Measurements from ENCODE around the gene STOML1.

The STOML1 gene

DNA sequence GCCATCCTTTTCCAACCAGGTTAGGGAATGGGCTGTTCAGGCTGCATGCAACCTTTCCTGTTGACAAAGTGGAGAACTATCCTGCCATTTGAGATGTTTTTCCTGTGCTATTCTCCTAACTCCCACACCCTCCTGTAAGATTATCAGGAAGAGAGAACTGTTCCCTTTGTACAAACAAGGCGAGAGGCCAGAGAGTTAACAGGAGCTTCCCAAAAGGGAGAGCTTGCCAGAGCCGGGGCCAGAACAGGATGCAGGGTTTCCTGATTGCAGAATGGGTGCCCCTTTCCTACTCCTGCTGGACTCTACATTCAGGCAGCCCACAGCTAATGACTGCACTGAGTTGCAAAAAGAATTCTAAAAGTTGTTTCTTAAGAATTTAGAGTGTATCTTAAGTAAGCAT, 19.5 kb upstream of the STOML1 start:
- H3K9me3 ChIP-seq (ENCODE audit: low read length) = no peaks in the 10 kb centered on the region
- H3F3A ChIP-seq (ENCODE audit: insufficient read depth, low read length) = no peaks in the 10 kb centered on the region
- H3K9me2 ChIP-seq (ENCODE audit: low read depth, low read length) = no peaks in the 10 kb centered on the region
- no peak overlapping the region for H3K27ac ChIP-seq (ENCODE audit: low read depth, low read length, poor library complexity, severe bottlenecking)
- H3K4me2 ChIP-seq (ENCODE audit: low read length) = no peak overlapping the region
- no peaks in the 10 kb centered on the region for H3K27me3 ChIP-seq (ENCODE audit: insufficient read depth, low read length)
- H4K20me1 ChIP-seq (ENCODE audit: insufficient read depth, low read length) = no peaks in the 10 kb centered on the region
- H2AFZ ChIP-seq (ENCODE audit: low read length) = no peak overlapping the region
- peaks cover 17% of the 10 kb centered on the region for H3K4me1 ChIP-seq (ENCODE audit: insufficient read depth, low read length, severe bottlenecking)
- no peaks in the 10 kb centered on the region for H3K79me2 ChIP-seq (ENCODE audit: insufficient read depth, low read length)
- peaks cover 10% of the 10 kb centered on the region for H3K36me3 ChIP-seq (ENCODE audit: insufficient read depth, low read length)
- TF ChIP-seq EZH2 (IDR thresholded peaks at IDR 0.05; ENCODE audit: borderline replicate concordance, low read length) = no peak
- no peak for TF ChIP-seq CTCF (IDR thresholded peaks at IDR 0.05; ENCODE audit: low read length)
- no peak overlapping the region for H3K9ac ChIP-seq (ENCODE audit: low read length)
- H3K4me3 ChIP-seq (ENCODE audit: low read depth, low read length, poor library complexity, severe bottlenecking) = no peak overlapping the region

DNA sequence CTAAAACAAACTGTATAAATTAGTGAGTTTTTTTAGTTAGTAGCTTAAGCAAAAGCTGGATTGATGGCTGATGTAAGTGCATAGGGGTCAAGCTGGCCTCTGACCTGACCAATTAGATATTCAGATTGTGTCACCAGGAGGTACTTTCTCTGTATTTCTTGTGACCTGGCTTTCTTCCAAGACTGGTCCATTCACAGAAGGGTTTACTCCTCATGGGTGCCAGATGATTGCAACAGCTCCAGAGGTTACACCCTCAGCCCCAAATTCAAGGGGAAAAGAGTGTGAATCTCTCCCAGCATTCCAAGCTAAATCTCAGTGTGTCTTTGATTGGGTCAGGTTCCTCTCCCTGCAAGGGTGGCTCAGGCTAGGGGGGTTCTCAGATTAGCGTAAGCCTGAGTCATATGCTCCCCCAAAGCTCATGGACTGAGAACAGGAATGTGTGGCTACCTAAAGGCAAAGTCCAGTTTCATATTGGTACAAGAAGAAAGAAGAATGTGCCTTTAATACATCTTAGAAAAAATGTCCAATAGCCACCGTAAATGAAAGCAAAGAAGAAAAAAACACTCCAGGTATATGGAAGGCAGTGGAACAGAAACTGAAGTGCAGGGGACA, 18.9 kb upstream of the STOML1 start:
- no peaks in the 10 kb centered on the region for H3K79me2 ChIP-seq (ENCODE audit: insufficient read depth, low read length)
- no peaks in the 10 kb centered on the region for H4K20me1 ChIP-seq (ENCODE audit: insufficient read depth, low read length)
- H3K9me3 ChIP-seq (ENCODE audit: low read length) = no peaks in the 10 kb centered on the region
- no peak overlapping the region for H2AFZ ChIP-seq (ENCODE audit: low read length)
- no peak overlapping the region for H3K27ac ChIP-seq (ENCODE audit: low read depth, low read length, poor library complexity, severe bottlenecking)
- no peaks in the 10 kb centered on the region for H3K27me3 ChIP-seq (ENCODE audit: insufficient read depth, low read length)
- H3K4me1 ChIP-seq (ENCODE audit: insufficient read depth, low read length, severe bottlenecking) = peaks cover 20% of the 10 kb centered on the region
- no peak overlapping the region for H3K4me3 ChIP-seq (ENCODE audit: low read depth, low read length, poor library complexity, severe bottlenecking)
- H3K4me2 ChIP-seq (ENCODE audit: low read length) = no peak overlapping the region
- H3K9me2 ChIP-seq (ENCODE audit: low read depth, low read length) = no peaks in the 10 kb centered on the region
- peaks cover 13% of the 10 kb centered on the region for H3K36me3 ChIP-seq (ENCODE audit: insufficient read depth, low read length)
- no peak overlapping the region for H3K9ac ChIP-seq (ENCODE audit: low read length)
- TF ChIP-seq EZH2 (IDR thresholded peaks at IDR 0.05; ENCODE audit: borderline replicate concordance, low read length) (no peak), CTCF (IDR thresholded peaks at IDR 0.05; ENCODE audit: low read length) (no peak)
- H3F3A ChIP-seq (ENCODE audit: insufficient read depth, low read length) = no peaks in the 10 kb centered on the region

DNA sequence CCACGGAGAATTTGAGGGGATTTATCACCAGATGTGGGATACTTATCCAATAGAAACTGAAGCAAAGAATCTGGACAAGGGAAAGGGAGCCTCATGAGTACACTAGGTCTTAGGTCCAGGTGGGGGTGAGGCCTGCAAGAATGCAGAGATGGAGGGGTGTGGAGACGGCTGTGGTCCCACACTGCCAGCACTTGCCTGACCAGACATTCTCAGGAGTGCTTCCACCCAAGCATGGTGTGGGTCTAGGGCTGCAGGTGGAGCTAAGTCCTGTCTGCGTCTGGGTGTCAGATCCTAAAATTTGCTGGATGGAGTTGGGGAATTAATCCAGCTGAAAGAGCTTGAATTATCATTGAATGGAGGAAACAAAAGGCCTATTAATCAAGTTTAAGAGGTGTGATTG, 16.8 kb upstream of the STOML1 start:
- H2AFZ ChIP-seq (ENCODE audit: low read length) = no peak overlapping the region
- no peak overlapping the region for H3K4me3 ChIP-seq (ENCODE audit: low read depth, low read length, poor library complexity, severe bottlenecking)
- TF ChIP-seq EZH2 (IDR thresholded peaks at IDR 0.05; ENCODE audit: borderline replicate concordance, low read length) = no peak
- no peak for TF ChIP-seq CTCF (IDR thresholded peaks at IDR 0.05; ENCODE audit: low read length)
- H4K20me1 ChIP-seq (ENCODE audit: insufficient read depth, low read length) = no peaks in the 10 kb centered on the region
- no peak overlapping the region for H3K4me2 ChIP-seq (ENCODE audit: low read length)
- H3K9me2 ChIP-seq (ENCODE audit: low read depth, low read length) = no peaks in the 10 kb centered on the region
- no peak overlapping the region for H3K9ac ChIP-seq (ENCODE audit: low read length)
- H3K79me2 ChIP-seq (ENCODE audit: insufficient read depth, low read length) = no peaks in the 10 kb centered on the region
- H3K27ac ChIP-seq (ENCODE audit: low read depth, low read length, poor library complexity, severe bottlenecking) = no peak overlapping the region
- H3K36me3 ChIP-seq (ENCODE audit: insufficient read depth, low read length) = peaks cover 26% of the 10 kb centered on the region
- peaks cover 20% of the 10 kb centered on the region for H3K4me1 ChIP-seq (ENCODE audit: insufficient read depth, low read length, severe bottlenecking)
- H3K27me3 ChIP-seq (ENCODE audit: insufficient read depth, low read length) = no peaks in the 10 kb centered on the region
- H3F3A ChIP-seq (ENCODE audit: insufficient read depth, low read length) = no peaks in the 10 kb centered on the region
- no peaks in the 10 kb centered on the region for H3K9me3 ChIP-seq (ENCODE audit: low read length)
